Right lobe of liver (tissue), 6 donors: Measurements from ENCODE around the gene MORC2. TPM values are rescaled to one million over a fixed set of nuclear protein-coding genes. Genes with fewer than 3 reads are reported as not detected.
A peak's percentile ranks its signal among the peaks of the same experiment; 100 is the strongest.

ENCODE experiments used
- ATAC-seq, 4 donors: fragments of 200-7000 bp; cut with Tn5 transposase; one replicate each; pipeline ENCODE4 v1.9.1; 2020; ENCODE audit warnings: mild to moderate bottlenecking in 4 of 4, moderate library complexity in 4 of 4
- DNase-seq, 3 donors: peaks; one replicate each; pipeline ENCODE4 v3.0.0-alpha.2; 2020
- H3K27ac ChIP-seq, 3 donors: fragments of 200-600 bp; one replicate each; pipeline ENCODE4 v1.8.0; 2022
- H3K27me3 ChIP-seq, 2 donors: fragments of 200-600 bp; one replicate each; pipeline ENCODE4 v1.8.0; 2022
- H3K36me3 ChIP-seq, 4 donors: fragments of 200-600 bp; sonication (generic) in 1 of 4; one replicate each; pipeline versions ENCODE4 v1.5.1 to v1.8.0; 2017 to 2022; ENCODE audit warnings: control low read depth in 1 of 4
- H3K4me1 ChIP-seq, 4 donors: fragments of 200-600 bp; sonication (generic) in 1 of 4; one replicate each; pipeline versions ENCODE4 v1.5.1 to v1.8.0; 2017 to 2022; ENCODE audit warnings: control low read depth in 1 of 4
- H3K4me3 ChIP-seq, 3 donors: fragments of 200-600 bp; one replicate each; pipeline ENCODE4 v1.8.0; 2022
- H3K9me3 ChIP-seq, 4 donors: fragments of 200-600 bp; sonication (generic) in 1 of 4; one replicate each; pipeline versions ENCODE4 v1.5.1 to v1.8.0; 2017 to 2022; ENCODE audit warnings: control low read depth in 1 of 4
- CTCF ChIP-seq, 4 donors: fragments of 200-600 bp in 3 of 4; fragments of 450-650 bp in 1 of 4; IDR thresholded peaks; one replicate each; pipeline versions ENCODE4 v1.5.1 to v1.8.0; 2016 to 2022; ENCODE audit warnings: antibody characterized with exemption in 4 of 4, mild to moderate bottlenecking in 2 of 4
- POLR2A ChIP-seq: fragments of 450-650 bp; IDR thresholded peaks from one replicate; pipeline ENCODE4 v1.6.1; 2017; ENCODE audit warnings: antibody characterized with exemption, mild to moderate bottlenecking
- WGBS: methylation state at CpG from one replicate; pipeline ENCODE4 v1.1.6; 2018; ENCODE audit warnings: low coverage, low lambda C conversion rate; ENCODE audit not compliant: insufficient coverage; ENCODE audit errors: missing lambda C conversion rate; 5-methylcytosine and 5-hydroxymethylcytosine counted together
- intact Hi-C, 2 donors: fragments of 100-400 bp; cut with DNase I; formaldehyde crosslinking; loops; one replicate each; pipeline versions ENCODE4 v1.11.2 to v1.14.1; 2022
- total RNA-seq, 6 experiments: library from RNA; depleted of rRNA in 2 of 6; stranded (reverse); fragments of >200 nt in 2 of 6; fragmentation: NEBNext Ultra II Directional in 3 of 6; extraction: Animal tissue kit (Norgen Biotek cat#: 25700) in 3 of 6; gene quantifications; one replicate each; pipeline versions ENCODE4 v1.1.0 to v1.2.4, GENCODE V29; 2016 to 2023
- donor health status: DM: no; HTN: yes; CAD: no.
- donor health status: DM: no; HTN: no; CAD: no.
- donor health status: DM: no; HTN: no; CAD: no.
- donor health status: DM: no; HTN: yes; CAD: no.
- donor health status: DM: no; HTN: yes; CAD: no.

MORC2 gene
- total RNA-seq, 6 experiments from 2014 or later = 7.0 to 15.6 (median 10.8) TPM

- WGBS = 0% methylated on average over 9 of the region's 9 CpGs
- H3K4me1 ChIP-seq = peaks cover 0 to 3% (median 0%) of the 10 kb centered on the region in 4 donors
- intact Hi-C loops = loop anchor here (10.0 kb wide), 2 partner anchors 156 to 296 kb away; no protein-coding TSS in a partner anchor
- peak; percentile 76 to 81 (median 78) for DNase-seq
- TF ChIP-seq POLR2A (no peak), CTCF (IDR thresholded peaks at IDR 0.05) (peak; percentile 78 to 97 (median 94))
- H3K36me3 ChIP-seq = no peaks in the 10 kb centered on the region
- ATAC-seq = peak; percentile 75 to 81 (median 79)
- H3K4me3 ChIP-seq = no peak overlapping the region
- peaks cover 0 to 8% (median 0%) of the 10 kb centered on the region in 4 donors for H3K9me3 ChIP-seq
- H3K27me3 ChIP-seq = no peaks in the 10 kb centered on the region
- H3K27ac ChIP-seq = no peak overlapping the region
Measured at GRCh38 chr22:30920407-30920806, 48.2 kb downstream of the MORC2 start.

GRCh38 chr22:30919973-30920372, 48.6 kb downstream of the MORC2 start:
- Histone ChIP-seq H3K4me1 (peaks cover 0 to 3% (median 0%) of the 10 kb centered on the region in 4 donors), H3K27ac (no peak overlapping the region), H3K27me3 (no peaks in the 10 kb centered on the region), H3K36me3 (no peaks in the 10 kb centered on the region), H3K9me3 (peaks cover 0 to 13% (median 0%) of the 10 kb centered on the region in 4 donors), H3K4me3 (no peak overlapping the region)
- TF ChIP-seq CTCF (IDR thresholded peaks at IDR 0.05) (no peak), POLR2A (no peak)
- ATAC-seq (no peak), DNase-seq (no peak)
- intact Hi-C loops = loop anchor here (10.0 kb wide), 2 partner anchors 155 to 295 kb away; no protein-coding TSS in a partner anchor
- 77% methylated on average over 7 of the region's 7 CpGs for WGBS

GRCh38 chr22:30918761-30919160, 49.8 kb downstream of the MORC2 start:
- Histone ChIP-seq H3K36me3 (no peaks in the 10 kb centered on the region), H3K4me3 (no peak overlapping the region), H3K27ac (no peak overlapping the region), H3K9me3 (peaks cover 0 to 15% (median 0%) of the 10 kb centered on the region in 4 donors), H3K4me1 (peaks cover 0 to 3% (median 0%) of the 10 kb centered on the region in 4 donors), H3K27me3 (no peaks in the 10 kb centered on the region)
- DNase-seq (no peak), ATAC-seq (no peak)
- no peak for TF ChIP-seq POLR2A
- no peak for TF ChIP-seq CTCF (IDR thresholded peaks at IDR 0.05)
- 100% methylated on average over 3 of the region's 7 CpGs for WGBS
- intact Hi-C loops = no loop called here

- H3K4me3 ChIP-seq = no peak overlapping the region
Measured at GRCh38 chr22:30910358-30910757, 58.2 kb downstream of the MORC2 start.

More at GRCh38 chr22:30910358-30910757, 58.2 kb downstream of the MORC2 start:
- Histone ChIP-seq H3K9me3 (peaks cover 0 to 6% (median 0%) of the 10 kb centered on the region in 4 donors), H3K27ac (no peak overlapping the region), H3K4me1 (no peaks in the 10 kb centered on the region), H3K27me3 (no peaks in the 10 kb centered on the region), H3K36me3 (no peaks in the 10 kb centered on the region)
- ATAC-seq = no peak
- no peak for TF ChIP-seq POLR2A
- TF ChIP-seq CTCF (IDR thresholded peaks at IDR 0.05) = no peak
- WGBS = 64% methylated on average over 2 of the region's 2 CpGs
- intact Hi-C loops = no loop called here
- DNase-seq = no peak
